NOMO-1 (cell line): ENCODE data around the gene SRGAP2B.
"Not testable (repeated sequence)": the region's sequence is repeated elsewhere in the genome, so short reads cannot be mapped to it uniquely, and the experiment has no call there.

Source experiments
- DNase-seq, 2 experiments: peaks; one replicate each; lab custom pipeline; 2025; ENCODE audit not compliant: unreplicated experiment in 2 of 2; lab: John Stamatoyannopoulos, UW

SRGAP2B gene

DNA sequence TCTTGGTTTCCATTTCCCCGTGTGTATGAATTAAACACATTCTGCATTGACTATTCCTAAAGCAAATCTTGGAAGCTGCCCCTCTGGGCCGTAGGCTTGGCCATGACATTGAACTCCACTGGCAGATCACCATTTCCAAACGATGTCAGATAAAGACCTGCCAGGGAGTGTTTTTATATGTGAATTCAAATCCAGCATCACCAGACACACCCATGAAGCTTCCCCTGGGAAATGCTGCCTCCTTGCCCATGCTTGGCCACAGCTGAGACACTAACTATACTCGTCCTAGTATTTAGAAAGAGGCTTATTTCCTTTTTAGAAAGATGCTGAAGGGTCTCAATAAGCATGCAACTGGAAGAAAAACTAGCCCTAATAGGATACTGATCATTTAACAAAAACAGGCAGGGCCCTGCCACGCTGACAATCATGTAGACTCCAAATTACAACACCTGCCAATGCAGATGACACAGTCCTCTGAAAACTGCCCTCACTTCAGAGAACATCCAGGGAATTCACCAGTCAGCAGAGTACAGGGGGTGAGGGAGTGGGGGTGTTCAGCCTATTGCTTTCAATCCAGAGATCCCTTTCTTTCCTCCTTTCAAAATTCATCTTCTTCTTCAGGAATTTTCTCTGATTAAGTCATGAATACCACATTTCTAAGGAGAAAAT, 94.9 kb downstream of the SRGAP2B start:
- not testable (repeated sequence) for DNase-seq

- DNase-seq, result not testable (repeated sequence)
Observed at GRCh38 chr1:144998981-144999273, 96.2 kb downstream of the SRGAP2B start.

- DNase-seq, result not testable (repeated sequence)
Observed at GRCh38 chr1:144998134-144998980, 96.8 kb downstream of the SRGAP2B start.

DNA sequence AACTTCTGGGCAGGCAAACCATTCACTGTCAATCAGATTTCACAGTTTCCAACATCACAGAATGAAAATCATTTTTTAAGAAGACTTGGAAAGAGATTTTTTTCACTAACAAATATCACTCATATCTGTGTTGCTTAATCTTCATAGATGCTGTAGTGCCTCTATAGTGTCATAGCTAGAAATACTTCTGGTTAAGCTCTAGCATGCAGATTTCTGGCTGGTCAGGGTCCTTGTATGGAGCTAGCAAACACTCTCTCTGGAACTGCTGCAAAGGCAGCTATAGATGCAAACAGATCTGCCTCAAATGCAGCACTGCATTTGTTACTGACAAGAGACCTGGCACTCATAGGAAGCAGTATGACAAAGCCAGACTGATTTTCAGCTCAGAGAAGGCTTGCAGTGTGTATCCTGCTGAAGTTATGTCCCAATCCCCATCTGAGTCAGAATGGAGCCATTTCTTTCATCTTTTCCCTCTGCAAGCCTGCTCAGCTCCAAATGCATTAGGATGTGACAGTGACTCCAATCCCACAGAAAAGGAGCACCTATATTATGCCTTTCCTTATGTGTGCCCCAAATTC, 99.2 kb downstream of the SRGAP2B start:
- DNase-seq, result not testable (repeated sequence)

- not testable (repeated sequence) for DNase-seq
Observed at GRCh38 chr1:144992915-144993314, 102.2 kb downstream of the SRGAP2B start.

GRCh38 chr1:144990611-144991010, 104.5 kb downstream of the SRGAP2B start:
- not testable (repeated sequence) for DNase-seq

DNA sequence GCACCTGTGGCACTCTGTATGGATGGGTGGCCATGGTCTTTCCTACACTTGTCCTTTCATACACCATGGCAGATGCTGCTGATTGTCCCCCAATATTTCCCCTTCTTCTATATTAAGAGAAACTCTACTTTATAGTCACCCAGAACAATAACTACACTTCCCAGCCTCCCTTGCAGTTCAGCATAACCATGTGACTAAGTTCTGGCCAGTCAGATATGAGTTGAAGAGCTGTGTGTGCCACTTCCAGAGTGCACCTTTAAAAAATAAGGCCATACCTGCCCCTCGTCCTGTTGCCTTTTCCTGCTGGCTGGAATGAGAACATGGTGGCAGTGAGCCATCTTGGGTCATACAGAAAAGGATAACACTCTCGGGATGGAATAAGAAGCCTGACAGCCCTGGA, 108.0 kb downstream of the SRGAP2B start:
- not testable (repeated sequence) for DNase-seq

DNA sequence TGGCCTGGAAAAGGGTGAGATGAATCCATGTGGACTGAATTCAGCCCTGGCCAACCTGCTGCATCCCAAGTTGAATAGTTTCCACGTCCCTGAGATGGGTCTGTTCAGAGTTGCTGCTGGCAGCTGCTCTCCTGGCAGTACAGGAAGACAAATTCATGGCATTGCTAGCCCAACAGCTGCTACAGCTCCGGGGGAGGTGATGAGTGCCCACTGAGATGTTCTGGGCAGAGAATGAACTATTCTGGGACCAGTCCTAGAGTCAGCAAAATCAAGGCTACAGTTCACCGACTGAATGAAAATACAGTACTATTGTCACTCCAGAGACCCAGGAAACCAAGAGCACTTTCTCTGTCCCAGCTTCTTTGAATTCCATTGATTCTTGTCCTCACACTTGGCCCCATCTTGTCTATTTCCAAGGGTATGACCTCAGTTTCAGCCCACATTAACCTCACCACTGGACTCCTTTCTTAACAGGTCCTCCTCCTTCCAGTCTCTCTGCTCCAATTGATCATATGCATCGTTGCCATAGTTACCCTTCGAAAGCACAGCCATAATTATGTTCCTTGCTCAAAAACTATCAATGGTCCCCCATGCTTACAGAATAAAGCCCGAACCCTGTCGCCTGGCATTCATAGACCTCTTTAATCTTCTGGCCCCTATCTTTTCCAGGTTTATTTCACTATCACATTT, 108.8 kb downstream of the SRGAP2B start:
- DNase-seq, result not testable (repeated sequence)

- not testable (repeated sequence) for DNase-seq
Observed at GRCh38 chr1:144985550-144986170, 109.5 kb downstream of the SRGAP2B start.

GRCh38 chr1:144982802-144983525, 112.2 kb downstream of the SRGAP2B start:
- not testable (repeated sequence) for DNase-seq

DNA sequence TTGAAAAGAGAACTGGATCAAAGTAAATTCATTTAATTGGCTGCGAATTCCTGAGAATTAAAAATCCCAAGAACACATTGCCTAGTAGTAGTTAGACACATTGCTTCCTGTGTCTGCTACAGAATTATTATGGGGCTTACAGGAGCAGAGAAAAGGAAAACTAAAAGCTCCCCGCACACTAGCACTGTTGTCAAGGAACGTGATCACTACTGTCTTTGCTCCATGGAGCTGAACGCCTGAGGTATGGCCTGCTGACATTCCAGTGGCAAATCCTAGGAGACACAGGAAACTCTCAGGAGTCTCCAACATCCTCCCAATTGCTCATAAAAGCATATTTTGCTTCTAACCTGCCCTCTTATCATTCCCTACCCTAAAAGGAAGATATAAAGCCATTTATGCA, 114.0 kb downstream of the SRGAP2B start:
- DNase-seq, result not testable (repeated sequence)

DNA sequence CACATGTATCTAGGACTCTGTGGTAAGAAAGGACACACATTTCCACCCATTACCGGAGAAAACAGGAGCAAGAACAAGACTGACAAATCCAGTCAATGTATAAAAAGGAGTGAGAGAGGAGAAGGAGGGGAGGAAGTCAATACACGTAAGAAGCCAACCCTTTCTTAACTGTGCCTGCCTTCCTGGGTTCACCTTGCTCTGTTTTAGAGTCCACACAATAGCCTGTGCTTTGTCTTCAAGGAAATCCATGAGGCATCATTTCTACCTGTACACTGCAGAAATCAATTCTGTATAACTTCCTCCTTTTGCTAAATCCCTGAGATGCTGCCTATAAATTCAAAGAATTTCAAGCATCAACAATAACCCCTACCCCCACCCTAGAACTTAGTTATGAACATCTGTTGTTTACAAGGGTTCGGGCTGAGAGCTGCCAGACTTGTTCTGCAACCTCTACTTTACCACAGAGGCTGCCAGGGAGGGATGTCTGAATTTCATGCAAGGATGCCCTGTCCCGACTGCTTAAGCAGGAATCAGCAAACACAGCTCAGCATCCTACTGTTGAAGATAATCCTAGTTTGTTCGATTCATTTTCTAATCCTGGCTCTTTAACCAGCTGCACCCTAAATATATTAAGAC, 115.0 kb downstream of the SRGAP2B start:
- DNase-seq, result not testable (repeated sequence)

DNA sequence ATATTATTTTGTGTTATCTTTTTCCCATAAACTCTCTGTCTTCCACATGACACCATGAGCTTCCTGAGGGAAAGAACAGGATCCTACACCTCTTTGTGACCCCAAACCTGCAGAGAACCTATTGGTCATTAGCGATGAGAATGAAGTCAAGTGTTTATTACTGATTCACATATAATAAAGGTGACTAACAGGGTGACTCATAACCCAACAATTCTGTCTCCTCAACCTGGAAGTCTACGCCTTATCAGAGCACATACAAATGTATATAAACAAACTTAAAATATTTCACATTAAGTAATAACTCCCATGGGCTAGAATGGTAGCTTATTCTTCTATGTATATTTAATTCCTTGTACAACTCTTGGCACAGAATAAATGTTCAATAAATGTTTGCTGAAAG, 117.3 kb downstream of the SRGAP2B start:
- not testable (repeated sequence) for DNase-seq

- not testable (repeated sequence) for DNase-seq
Observed at GRCh38 chr1:144971936-144972335, 123.2 kb downstream of the SRGAP2B start.

DNA sequence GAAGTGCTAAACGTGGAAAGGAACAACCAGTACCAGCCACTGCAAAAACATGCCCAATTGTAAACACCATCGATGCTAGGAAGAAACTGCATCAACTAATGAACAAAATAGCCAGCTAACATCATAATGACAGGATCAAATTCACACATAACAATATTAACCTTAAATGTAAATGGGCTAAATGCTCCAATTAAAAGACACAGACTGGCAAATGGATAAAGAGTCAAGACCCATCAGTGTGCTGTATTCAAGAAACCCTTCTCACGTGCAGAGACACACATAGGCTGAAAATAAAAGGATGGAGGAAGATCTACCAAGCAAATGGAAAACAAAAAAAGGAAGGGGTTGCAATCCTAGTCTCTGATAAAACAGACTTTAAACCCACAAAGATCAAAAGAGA, 128.6 kb downstream of the SRGAP2B start:
- DNase-seq, result not testable (repeated sequence)

DNA sequence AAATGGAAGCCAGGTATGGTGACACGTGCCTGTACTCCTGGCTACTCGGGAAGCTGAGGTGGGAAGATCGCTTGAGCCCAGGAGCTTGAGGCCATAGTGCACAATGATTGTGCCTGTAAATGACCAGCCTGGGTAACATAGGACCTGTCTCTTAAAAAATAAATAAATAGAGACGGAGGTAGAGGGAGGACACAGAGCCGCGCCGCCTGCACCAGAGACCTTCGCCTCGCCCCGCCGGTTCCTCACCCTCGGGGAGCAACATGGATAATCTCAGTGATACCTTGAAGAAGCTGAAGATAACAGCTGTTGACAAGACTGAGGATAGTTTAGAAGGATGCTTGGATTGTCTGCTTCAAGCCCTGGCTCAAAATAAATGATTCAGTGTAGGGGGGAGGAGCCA, 130.4 kb downstream of the SRGAP2B start:
- not testable (repeated sequence) for DNase-seq

DNA sequence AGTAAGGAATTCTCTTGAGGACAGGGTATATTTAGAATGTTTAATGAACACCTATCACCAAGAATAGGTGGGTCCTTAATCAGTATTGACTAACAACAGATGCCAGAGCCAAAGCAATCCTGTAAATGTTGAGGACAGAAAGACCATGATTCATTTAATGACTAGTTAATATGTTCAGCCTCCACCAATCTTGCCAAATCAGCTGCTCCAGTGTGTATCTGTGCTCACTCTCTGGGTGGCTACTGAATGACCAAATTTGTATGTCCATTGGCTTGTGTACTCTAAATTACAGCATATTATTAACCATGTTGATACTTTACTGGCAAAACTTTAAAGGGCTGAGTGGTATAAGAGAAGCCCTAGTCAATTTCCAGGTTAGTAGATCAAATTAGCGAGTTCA, 130.9 kb downstream of the SRGAP2B start:
- DNase-seq, result not testable (repeated sequence)

- not testable (repeated sequence) for DNase-seq
Observed at GRCh38 chr1:144963571-144963970, 131.6 kb downstream of the SRGAP2B start.
